Activated CD4-positive, alpha-beta T cell treated with anti-CD3 and anti-CD28 coated beads for 4 hours (primary cell): ENCODE data around the gene ZSCAN25.
"Not testable (repeated sequence)": the region's sequence is repeated elsewhere in the genome, so short reads cannot be mapped to it uniquely, and the experiment has no call there.

Experiments
- DNase-seq, 2 donors: peaks; one replicate each; pipeline ENCODE4 v3.0.0-alpha.2; 2020

Gene ZSCAN25

GRCh38 chr7:99616359-99617191 is at the start of gene ZSCAN25:
Gene ZSCAN25 (plus strand): TSS chr7:99616946. CDS start chr7:99619607, 2,661 bp downstream.
- DNase-seq: peak; percentile 82 to 85

GRCh38 chr7:99568770-99569169 is 48.0 kb upstream of the ZSCAN25 start:
- not testable (repeated sequence) for DNase-seq

- no peak for DNase-seq
Measured at GRCh38 chr7:99571768-99572167, 45.0 kb upstream of the ZSCAN25 start.

- no peak for DNase-seq
Measured at GRCh38 chr7:99573257-99573656, 43.5 kb upstream of the ZSCAN25 start.

- DNase-seq: no peak
Measured at GRCh38 chr7:99576251-99576650, 40.5 kb upstream of the ZSCAN25 start.

GRCh38 chr7:99579281-99579955 is 37.3 kb upstream of the ZSCAN25 start:
- no peak for DNase-seq

- DNase-seq: peak; percentile 65 to 66
Measured at GRCh38 chr7:99579956-99580777, 36.6 kb upstream of the ZSCAN25 start.

- not testable (repeated sequence) for DNase-seq
Measured at GRCh38 chr7:99580778-99581332, 35.9 kb upstream of the ZSCAN25 start.

GRCh38 chr7:99588868-99589267 is 27.9 kb upstream of the ZSCAN25 start:
- no peak for DNase-seq

GRCh38 chr7:99594948-99595745 is 21.6 kb upstream of the ZSCAN25 start:
- DNase-seq: no peak

- DNase-seq: no peak
Measured at GRCh38 chr7:99596408-99596955, 20.3 kb upstream of the ZSCAN25 start.

GRCh38 chr7:99597762-99598501 is 18.8 kb upstream of the ZSCAN25 start, which contains the start of gene TMEM225B:
Gene TMEM225B (plus strand): TSS chr7:99598267. CDS start chr7:99604389, 6,122 bp downstream.
- DNase-seq: no peak

- no peak for DNase-seq
Measured at GRCh38 chr7:99599836-99600235, 16.9 kb upstream of the ZSCAN25 start.

- DNase-seq: no peak
Measured at GRCh38 chr7:99601656-99602310, 15.0 kb upstream of the ZSCAN25 start.

- no peak for DNase-seq
Measured at GRCh38 chr7:99605527-99605926, 11.2 kb upstream of the ZSCAN25 start.

GRCh38 chr7:99606531-99606930 is 10.2 kb upstream of the ZSCAN25 start:
- DNase-seq: no peak

GRCh38 chr7:99607548-99607947 is 9.2 kb upstream of the ZSCAN25 start:
- no peak for DNase-seq

- DNase-seq: no peak
Measured at GRCh38 chr7:99614495-99614894, 2.3 kb upstream of the ZSCAN25 start.

GRCh38 chr7:99615989-99616358 is 772 bp upstream of the ZSCAN25 start:
- no peak for DNase-seq

GRCh38 chr7:99617192-99617781 is 541 bp downstream of the ZSCAN25 start:
- DNase-seq: no peak
